Smooth muscle cell (in vitro differentiated cells): ENCODE measurements around the gene ZBTB17. TPM values are rescaled to one million over a fixed set of nuclear protein-coding genes. Genes with fewer than 3 reads are reported as not detected.

Source experiments
- DNase-seq: peaks from one replicate; lab custom pipeline; 2025; ENCODE audit not compliant: unreplicated experiment; lab: John Stamatoyannopoulos, UW
- H2AFZ ChIP-seq: fragments of 200-600 bp; sonication (generic); 2 replicates; pipeline ENCODE4 v1.6.0; 2016; ENCODE audit warnings: antibody characterized with exemption, low read depth, mild to moderate bottlenecking
- H3F3A ChIP-seq: fragments of 200-600 bp; sonication (generic); 2 replicates; pipeline ENCODE4 v1.6.0; 2017; ENCODE audit warnings: antibody characterized with exemption, low read depth
- H3K27ac ChIP-seq: fragments of 200-600 bp; sonication (generic); 2 replicates; pipeline ENCODE4 v1.5.1; 2016; ENCODE audit warnings: low read depth, mild to moderate bottlenecking
- H3K27me3 ChIP-seq: fragments of 200-600 bp; sonication (generic); 2 replicates; pipeline ENCODE4 v1.6.1; 2016; ENCODE audit warnings: low read depth, mild to moderate bottlenecking
- H3K36me3 ChIP-seq: fragments of 200-600 bp; sonication (generic); 2 replicates; pipeline ENCODE4 v1.5.1; 2016; ENCODE audit warnings: low read depth
- H3K4me1 ChIP-seq: fragments of 200-600 bp; sonication (generic); 2 replicates; pipeline ENCODE4 v1.5.1; 2016; ENCODE audit warnings: low read depth
- H3K4me2 ChIP-seq: fragments of 200-600 bp; sonication (generic); 2 replicates; pipeline ENCODE4 v1.6.0; 2016; ENCODE audit warnings: mild to moderate bottlenecking
- H3K4me3 ChIP-seq: fragments of 200-600 bp; sonication (generic); 2 replicates; pipeline ENCODE4 v1.5.1; 2016; ENCODE audit warnings: mild to moderate bottlenecking
- H3K79me2 ChIP-seq: fragments of 200-600 bp; sonication (generic); 2 replicates; pipeline ENCODE4 v1.6.0; 2016; ENCODE audit warnings: low read depth, mild to moderate bottlenecking
- H3K9ac ChIP-seq: fragments of 200-600 bp; sonication (generic); 2 replicates; pipeline ENCODE4 v1.6.0; 2016; ENCODE audit warnings: low read depth
- H3K9me3 ChIP-seq: fragments of 200-600 bp; sonication (generic); replicated peaks from 2 replicates; pipeline ENCODE4 v1.5.1; 2016; ENCODE audit warnings: low read depth
- H4K20me1 ChIP-seq: fragments of 200-600 bp; sonication (generic); 2 replicates; pipeline ENCODE4 v1.6.0; 2016; ENCODE audit warnings: low read depth
- WGBS: methylation state at CpG from one replicate; pipeline ENCODE4 v1.1.7; 2016; ENCODE audit warnings: low lambda C conversion rate; 5-methylcytosine and 5-hydroxymethylcytosine counted together
- polyA plus RNA-seq: library from polyadenylated mRNA; unstranded; fragments of >200 nt; fragmentation: Nextera tagmentation; extraction: Ambion mirVana; gene quantifications from 2 replicates; pipeline ENCODE4 v1.2.1, GENCODE V29; 2016
- total RNA-seq: library from RNA; depleted of rRNA; stranded (reverse); fragments of >200 nt; gene quantifications from 2 replicates; pipeline ENCODE4 v1.2.3, GENCODE V29; 2014
- TF ChIP-seq, protein P1 (sequence below): fragments of 200-600 bp; sonication (generic); IDR thresholded peaks from 2 replicates; pipeline ENCODE4 v1.5.1; 2017; ENCODE audit warnings: borderline replicate concordance, mild to moderate bottlenecking, antibody characterized with exemption; ENCODE audit not compliant: insufficient read depth, poor library complexity, severe bottlenecking

The ZBTB17 gene
- total and polyA plus RNA-seq, 2 experiments from 2014 or later = 29.4 to 42.5 TPM

- 68% methylated on average over 18 of the region's 18 CpGs for WGBS
- H2AFZ ChIP-seq = no peak overlapping the region
- peak; percentile 8 for DNase-seq
These were observed 9.6 kb downstream of the ZBTB17 start for GRCh38 chr1:15966081-15966955.

GRCh38 chr1:15965228-15965767, 10.6 kb downstream of the ZBTB17 start:
- H3K27ac ChIP-seq = peak overlapping the region; percentile 82
- H3K4me1 ChIP-seq = peaks cover 15% of the 10 kb centered on the region
- peak overlapping the region; percentile 49 for H3K4me2 ChIP-seq
- H3K79me2 ChIP-seq = peaks cover 82% of the 10 kb centered on the region
- no peak for DNase-seq
- H3K9me3 ChIP-seq = no peaks in the 10 kb centered on the region
- no peaks in the 10 kb centered on the region for H3K27me3 ChIP-seq
- no peak overlapping the region for H3K4me3 ChIP-seq
- H3K9ac ChIP-seq = peak overlapping the region; percentile 3
- H2AFZ ChIP-seq = no peak overlapping the region
- no peaks in the 10 kb centered on the region for H3K36me3 ChIP-seq
- 76% methylated on average over 7 of the region's 7 CpGs for WGBS
- TF ChIP-seq, protein P1, sequence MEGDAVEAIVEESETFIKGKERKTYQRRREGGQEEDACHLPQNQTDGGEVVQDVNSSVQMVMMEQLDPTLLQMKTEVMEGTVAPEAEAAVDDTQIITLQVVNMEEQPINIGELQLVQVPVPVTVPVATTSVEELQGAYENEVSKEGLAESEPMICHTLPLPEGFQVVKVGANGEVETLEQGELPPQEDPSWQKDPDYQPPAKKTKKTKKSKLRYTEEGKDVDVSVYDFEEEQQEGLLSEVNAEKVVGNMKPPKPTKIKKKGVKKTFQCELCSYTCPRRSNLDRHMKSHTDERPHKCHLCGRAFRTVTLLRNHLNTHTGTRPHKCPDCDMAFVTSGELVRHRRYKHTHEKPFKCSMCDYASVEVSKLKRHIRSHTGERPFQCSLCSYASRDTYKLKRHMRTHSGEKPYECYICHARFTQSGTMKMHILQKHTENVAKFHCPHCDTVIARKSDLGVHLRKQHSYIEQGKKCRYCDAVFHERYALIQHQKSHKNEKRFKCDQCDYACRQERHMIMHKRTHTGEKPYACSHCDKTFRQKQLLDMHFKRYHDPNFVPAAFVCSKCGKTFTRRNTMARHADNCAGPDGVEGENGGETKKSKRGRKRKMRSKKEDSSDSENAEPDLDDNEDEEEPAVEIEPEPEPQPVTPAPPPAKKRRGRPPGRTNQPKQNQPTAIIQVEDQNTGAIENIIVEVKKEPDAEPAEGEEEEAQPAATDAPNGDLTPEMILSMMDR = no peak
- peaks cover 91% of the 10 kb centered on the region for H4K20me1 ChIP-seq
- peaks cover 23% of the 10 kb centered on the region for H3F3A ChIP-seq

More at GRCh38 chr1:15966081-15966955, 9.6 kb downstream of the ZBTB17 start:
- peaks cover 3% of the 10 kb centered on the region for H3K36me3 ChIP-seq
- peak overlapping the region; percentile 49 for H3K4me2 ChIP-seq
- no peak overlapping the region for H3K4me3 ChIP-seq
- peaks cover 10% of the 10 kb centered on the region for H3K4me1 ChIP-seq
- H4K20me1 ChIP-seq = peaks cover 81% of the 10 kb centered on the region
- peak overlapping the region; percentile 82 for H3K27ac ChIP-seq
- no peaks in the 10 kb centered on the region for H3K27me3 ChIP-seq
- H3K79me2 ChIP-seq = peaks cover 80% of the 10 kb centered on the region
- peaks cover 23% of the 10 kb centered on the region for H3F3A ChIP-seq
- peak overlapping the region; percentile 10 for H3K9ac ChIP-seq
- no peaks in the 10 kb centered on the region for H3K9me3 ChIP-seq
- TF ChIP-seq, protein P1 = no peak

GRCh38 chr1:15963968-15964648, 11.8 kb downstream of the ZBTB17 start:
- H3K36me3 ChIP-seq = no peaks in the 10 kb centered on the region
- no peak overlapping the region for H3K27ac ChIP-seq
- H3K4me1 ChIP-seq = peaks cover 15% of the 10 kb centered on the region
- TF ChIP-seq, protein P1 = no peak
- peaks cover 79% of the 10 kb centered on the region for H3K79me2 ChIP-seq
- no peaks in the 10 kb centered on the region for H3K27me3 ChIP-seq
- peaks cover 92% of the 10 kb centered on the region for H4K20me1 ChIP-seq
- no peak overlapping the region for H2AFZ ChIP-seq
- DNase-seq = no peak
- H3F3A ChIP-seq = peaks cover 23% of the 10 kb centered on the region
- no peaks in the 10 kb centered on the region for H3K9me3 ChIP-seq
- no peak overlapping the region for H3K4me3 ChIP-seq
- no peak overlapping the region for H3K9ac ChIP-seq
- no peak overlapping the region for H3K4me2 ChIP-seq
- WGBS = 77% methylated on average over 10 of the region's 10 CpGs
